GM12878 (cell line): Measurements from ENCODE around the gene REEP5.

ENCODE experiments used
- EP300 ChIP-seq, 2 experiments: fragments of 150-350 bp in 1 of 2; IDR thresholded peaks; 2 replicates each; pipeline ENCODE4 v1.6.1; 2011 to 2012; ENCODE audit warnings: low read depth in 2 of 2, low read length in 2 of 2, borderline replicate concordance in 1 of 2, improper control_type of control experiment in 1 of 2, inconsistent platforms in 1 of 2; ENCODE audit not compliant: control insufficient read depth in 1 of 2
- TF ChIP-seq, protein P1 (sequence below): fragments of 450-650 bp; IDR thresholded peaks from 2 replicates; pipeline ENCODE4 v1.6.1; 2016; ENCODE audit warnings: mild to moderate bottlenecking

DNA sequence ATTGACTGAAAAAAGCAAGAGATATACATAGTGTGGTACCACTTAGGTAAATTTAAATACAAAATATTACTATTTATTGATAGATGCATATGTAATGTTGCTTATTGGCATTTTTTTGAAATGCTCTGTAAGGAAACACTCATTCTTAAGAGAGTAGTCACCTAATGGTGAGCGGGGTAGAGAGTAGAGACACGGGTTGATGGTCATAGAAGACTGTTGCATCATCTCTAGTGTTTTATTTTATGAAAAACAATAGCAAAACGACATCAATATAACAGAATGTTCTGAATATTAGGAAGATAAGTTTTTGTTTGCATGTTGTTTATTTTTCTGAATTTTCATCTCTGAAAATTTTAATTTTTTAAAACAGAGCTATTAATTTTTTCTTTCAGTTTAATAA lies 56.9 kb downstream of the REEP5 start:
- TF ChIP-seq, protein P1, sequence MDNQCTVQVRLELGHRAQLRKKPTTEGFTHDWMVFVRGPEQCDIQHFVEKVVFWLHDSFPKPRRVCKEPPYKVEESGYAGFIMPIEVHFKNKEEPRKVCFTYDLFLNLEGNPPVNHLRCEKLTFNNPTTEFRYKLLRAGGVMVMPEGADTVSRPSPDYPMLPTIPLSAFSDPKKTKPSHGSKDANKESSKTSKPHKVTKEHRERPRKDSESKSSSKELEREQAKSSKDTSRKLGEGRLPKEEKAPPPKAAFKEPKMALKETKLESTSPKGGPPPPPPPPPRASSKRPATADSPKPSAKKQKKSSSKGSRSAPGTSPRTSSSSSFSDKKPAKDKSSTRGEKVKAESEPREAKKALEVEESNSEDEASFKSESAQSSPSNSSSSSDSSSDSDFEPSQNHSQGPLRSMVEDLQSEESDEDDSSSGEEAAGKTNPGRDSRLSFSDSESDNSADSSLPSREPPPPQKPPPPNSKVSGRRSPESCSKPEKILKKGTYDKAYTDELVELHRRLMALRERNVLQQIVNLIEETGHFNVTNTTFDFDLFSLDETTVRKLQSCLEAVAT = no peak
- TF ChIP-seq EP300 (IDR thresholded peaks at IDR 0.05; ENCODE audit: borderline replicate concordance in 1 of 2, control insufficient read depth in 1 of 2, low read depth in 2 of 2, low read length in 2 of 2) = no peak
